Heart left ventricle (tissue), 16 donors: ENCODE measurements around the gene C20orf96. TPM values are rescaled to one million over a fixed set of nuclear protein-coding genes. Genes with fewer than 3 reads are reported as not detected.

Experiments used
- ATAC-seq, 4 donors: fragments of 200-7000 bp; cut with Tn5 transposase; one replicate each; pipeline ENCODE4 v1.9.1; 2020 to 2022; ENCODE audit warnings: moderate library complexity in 4 of 4, mild to moderate bottlenecking in 3 of 4, moderate number of reproducible peaks in 1 of 4
- DNase-seq, 5 donors: peaks; one replicate each; pipeline ENCODE4 v3.0.0-alpha.2; 2020
- H3K27ac ChIP-seq, 12 donors: fragments of 200-600 bp; sonication (generic) in 4 of 12; one replicate each; pipeline versions ENCODE4 v1.5.0 to v1.8.0; 2016 to 2022; ENCODE audit warnings: mild to moderate bottlenecking in 2 of 12
- H3K27me3 ChIP-seq, 9 donors: fragments of 200-600 bp; sonication (generic) in 2 of 9; one replicate each; pipeline versions ENCODE4 v1.5.1 to v1.8.0; 2016 to 2022; ENCODE audit warnings: mild to moderate bottlenecking in 3 of 9
- H3K36me3 ChIP-seq, 9 donors: fragments of 200-600 bp; sonication (generic) in 2 of 9; one replicate each; pipeline versions ENCODE4 v1.5.0 to v1.8.0; 2018 to 2022; ENCODE audit warnings: mild to moderate bottlenecking in 2 of 9
- H3K4me1 ChIP-seq, 12 donors: fragments of 200-600 bp; sonication (generic) in 4 of 12; one replicate each; pipeline versions ENCODE4 v1.5.0 to v1.8.0; 2016 to 2022; ENCODE audit warnings: mild to moderate bottlenecking in 3 of 12
- H3K4me3 ChIP-seq, 12 donors: fragments of 200-600 bp; sonication (generic) in 4 of 12; one replicate each; pipeline versions ENCODE4 v1.5.0 to v1.8.0; 2017 to 2022; ENCODE audit warnings: mild to moderate bottlenecking in 9 of 12, moderate library complexity in 4 of 12
- H3K9me3 ChIP-seq, 12 donors: fragments of 200-600 bp; sonication (generic) in 4 of 12; one replicate each; pipeline versions ENCODE4 v1.5.0 to v1.8.0; 2016 to 2022; ENCODE audit warnings: mild to moderate bottlenecking in 1 of 12
- CTCF ChIP-seq, 12 donors: fragments of 200-600 bp; sonication (generic) in 4 of 12; IDR thresholded peaks; one replicate each; pipeline versions ENCODE4 v1.5.0 to v1.8.0; 2018 to 2022; ENCODE audit warnings: antibody characterized with exemption in 12 of 12, mild to moderate bottlenecking in 5 of 12
- POLR2A ChIP-seq, 2 donors: fragments of 450-650 bp; IDR thresholded peaks; one replicate each; pipeline ENCODE4 v1.6.1; 2017; ENCODE audit warnings: antibody characterized with exemption in 2 of 2, mild to moderate bottlenecking in 2 of 2, moderate library complexity in 2 of 2
- WGBS, 4 donors: extraction: QIAGEN DNeasy Blood & Tissue Kit in 2 of 4; methylation state at CpG; one replicate each; pipeline versions ENCODE4 v1.1.5 to v1.1.7; 2013 to 2018; 5-methylcytosine and 5-hydroxymethylcytosine counted together
- intact Hi-C, 10 donors: fragments of 100-400 bp; cut with DNase I; formaldehyde crosslinking; loops; one replicate each; pipeline versions ENCODE4 v1.11.1 to v1.14.2; 2022
- polyA plus RNA-seq, 2 donors: library from polyadenylated mRNA; stranded (reverse); fragments of 200-250 nt; gene quantifications; one replicate each; pipeline ENCODE4 v1.2.3, GENCODE V29; 2013
- total RNA-seq, 9 donors: library from RNA; depleted of rRNA in 2 of 9; stranded (reverse); fragments of >200 nt in 2 of 9; fragmentation: NEBNext Ultra II Directional in 3 of 9; extraction: Animal tissue kit (Norgen Biotek cat#: 25700) in 3 of 9; gene quantifications; one replicate each; pipeline versions ENCODE4 v1.1.0 to v1.2.4, GENCODE V29; 2016 to 2023
- donor health status: ischemic (EF 13 %, LVEDD 7.1; RV severe dilation, severe dysfunction).
- donor health status: healthy with polysubstance abuse.
- donor health status: DM: no; HTN: yes; CAD: no.
- donor health status: DM: no; HTN: no; CAD: no.
- donor health status: ischemic (EF 25% LVEDD 6.9; RV normal size, moderate dysfunction).
- donor health status: ischemic (EF 25% LVEDD 5.7; RV mildly dilated, moderate dysfunction).
- donor health status: healthy.
- donor health status: DM: yes; HTN: yes; CAD: no.
- donor health status: ischemic (EF 35%, LVEDD 5.7; RV mildly dilated, moderate dysfunction).
- donor health status: nonischemic (EF 11% LVEDD 7.7; RV severe dilation, severe dysfunction).
- donor health status: DM: yes; HTN: yes; CAD: no.
- donor health status: PGD.
- donor health status: ischemic (EF 29% LVEDD 5.4; RV normal size, mild dysfunction).
- donor health status: nonischemic (EF 23%, LVEDD 6.1; RV moderate dilation, normal function).

C20orf96 gene
- total and polyA plus RNA-seq, 11 donors: 0.64 to 6.6 (median 3.6) TPM

GRCh38 chr20:263701-264100 is 26.8 kb downstream of the C20orf96 start:
- H3K9me3 ChIP-seq: no peaks in the 10 kb centered on the region
- TF ChIP-seq CTCF (IDR thresholded peaks at IDR 0.05): no peak
- TF ChIP-seq POLR2A (IDR thresholded peaks at IDR 0.05): no peak
- peaks cover 0 to 10% (median 0%) of the 10 kb centered on the region in 12 donors for H3K4me1 ChIP-seq
- 57 to 79% (median 69%) methylated on average over 10 to 13 of the region's 13 CpGs for WGBS, 4 donors
- intact Hi-C loops: no loop called here
- H3K36me3 ChIP-seq: no peaks in the 10 kb centered on the region
- H3K27me3 ChIP-seq: no peaks in the 10 kb centered on the region
- no peak overlapping the region for H3K4me3 ChIP-seq
- ATAC-seq (no peak), DNase-seq (no peak)
- no peak overlapping the region for H3K27ac ChIP-seq

GRCh38 chr20:259981-260380 is 30.6 kb downstream of the C20orf96 start:
- H3K4me1 ChIP-seq: peaks cover 0 to 5% (median 0%) of the 10 kb centered on the region in 12 donors
- TF ChIP-seq POLR2A (IDR thresholded peaks at IDR 0.05): no peak
- TF ChIP-seq CTCF (IDR thresholded peaks at IDR 0.05): no peak
- no peaks in the 10 kb centered on the region for H3K27me3 ChIP-seq
- ATAC-seq: no peak
- no peak overlapping the region for H3K27ac ChIP-seq
- H3K36me3 ChIP-seq: no peaks in the 10 kb centered on the region
- WGBS, 4 donors: 72 to 75% (median 73%) methylated on average over 2 of the region's 2 CpGs
- DNase-seq: no peak
- intact Hi-C loops: no loop called here
- H3K9me3 ChIP-seq: no peaks in the 10 kb centered on the region
- H3K4me3 ChIP-seq: no peak overlapping the region

- ATAC-seq (no peak), DNase-seq (no peak)
- intact Hi-C loops: no loop called here
- WGBS, 4 donors: 42 to 61% (median 57%) methylated on average over 8 of the region's 8 CpGs
- H3K9me3 ChIP-seq: no peaks in the 10 kb centered on the region
- peaks cover 0 to 5% (median 0%) of the 10 kb centered on the region in 12 donors for H3K4me1 ChIP-seq
- H3K4me3 ChIP-seq: no peak overlapping the region
- peaks cover 0 to 2% (median 0%) of the 10 kb centered on the region in 9 donors for H3K27me3 ChIP-seq
- no peaks in the 10 kb centered on the region for H3K36me3 ChIP-seq
- no peak overlapping the region for H3K27ac ChIP-seq
- TF ChIP-seq POLR2A (IDR thresholded peaks at IDR 0.05) (no peak), CTCF (IDR thresholded peaks at IDR 0.05) (peak in 2 of 12 donors; percentile 36 to 42)
Measured at GRCh38 chr20:258963-259362, 31.6 kb downstream of the C20orf96 start.

GRCh38 chr20:258269-258858 is 32.2 kb downstream of the C20orf96 start:
- no peaks in the 10 kb centered on the region for H3K9me3 ChIP-seq
- DNase-seq: no peak
- H3K27me3 ChIP-seq: peaks cover 0 to 2% (median 0%) of the 10 kb centered on the region in 9 donors
- TF ChIP-seq POLR2A (IDR thresholded peaks at IDR 0.05): no peak
- TF ChIP-seq CTCF (IDR thresholded peaks at IDR 0.05): no peak
- intact Hi-C loops: no loop called here
- ATAC-seq: no peak
- H3K27ac ChIP-seq: no peak overlapping the region
- 56 to 75% (median 68%) methylated on average over 4 of the region's 4 CpGs for WGBS, 4 donors
- H3K4me1 ChIP-seq: peaks cover 0 to 5% (median 0%) of the 10 kb centered on the region in 12 donors
- H3K4me3 ChIP-seq: no peak overlapping the region
- no peaks in the 10 kb centered on the region for H3K36me3 ChIP-seq
